A673 (cell line): ENCODE results near the gene CEACAM18. TPM values are rescaled to one million over a fixed set of nuclear protein-coding genes. Genes with fewer than 3 reads are reported as not detected.

Experiments
- Bru-seq: library from RNA; stranded (reverse); fragments of 400-500 nt; gene quantifications from one replicate; lab custom pipeline; 2021; lab: Mats Ljungman, UMichigan
- BruChase-seq, 2 experiments: library from RNA; stranded (reverse); fragments of 400-500 nt; gene quantifications; one replicate each; lab custom pipeline; 2021; lab: Mats Ljungman, UMichigan
- BruUV-seq: library from RNA; stranded (reverse); fragments of 400-500 nt; replicated peaks from 2 replicates; lab custom pipeline; 2021; lab: Mats Ljungman, UMichigan
- CTCF ChIA-PET: fragments of 300-600 bp; sonication (Branson Sonifier 250); formaldehyde crosslinking; loops from one replicate; lab custom pipeline; 2022; ENCODE audit warnings: antibody characterized with exemption; lab: Charles Lee
- POLR2A ChIA-PET: fragments of 300-600 bp; sonication (Branson Sonifier 250); formaldehyde crosslinking; loops from one replicate; lab custom pipeline; 2022; ENCODE audit warnings: antibody characterized with exemption; ENCODE audit not compliant: low non-redundant PET; lab: Charles Lee
- DNase-seq: peaks from one replicate; pipeline ENCODE4 v3.0.0-alpha.2; 2015; ENCODE audit warnings: low spot score
- H3K27ac ChIP-seq: fragments of 200-600 bp; sonication (generic); 2 replicates; pipeline ENCODE4 v1.5.1; 2016; ENCODE audit warnings: mixed run types, low read depth, mild to moderate bottlenecking, mixed read lengths, antibody characterized with exemption, low read length; ENCODE audit not compliant: poor library complexity, severe bottlenecking
- H3K27me3 ChIP-seq: fragments of 200-600 bp; sonication (generic); replicated peaks from 2 replicates; pipeline ENCODE4 v1.6.1; 2017; ENCODE audit warnings: mixed run types, low read depth, mild to moderate bottlenecking, mixed read lengths, antibody characterized with exemption, low read length; ENCODE audit not compliant: insufficient read depth, poor library complexity
- H3K36me3 ChIP-seq: fragments of 200-600 bp; sonication (generic); 2 replicates; pipeline ENCODE4 v1.6.1; 2016; ENCODE audit warnings: mixed run types, mild to moderate bottlenecking, mixed read lengths, antibody characterized with exemption, low read length; ENCODE audit not compliant: insufficient read depth, poor library complexity, severe bottlenecking
- H3K4me1 ChIP-seq: fragments of 200-600 bp; sonication (generic); 2 replicates; pipeline ENCODE4 v1.6.1; 2017; ENCODE audit warnings: mixed run types, mild to moderate bottlenecking, mixed read lengths, antibody characterized with exemption, low read length; ENCODE audit not compliant: insufficient read depth, poor library complexity, severe bottlenecking
- H3K4me3 ChIP-seq: fragments of 200-600 bp; sonication (generic); 2 replicates; pipeline ENCODE4 v1.5.1; 2016; ENCODE audit warnings: low read depth, mixed run types, mild to moderate bottlenecking, mixed read lengths, low read length; ENCODE audit not compliant: poor library complexity, severe bottlenecking
- H3K9me3 ChIP-seq: fragments of 200-600 bp; sonication (generic); 2 replicates; pipeline ENCODE4 v1.6.1; 2016; ENCODE audit warnings: mixed run types, low read depth, mild to moderate bottlenecking, mixed read lengths, antibody characterized with exemption, low read length; ENCODE audit not compliant: poor library complexity, severe bottlenecking
- CTCF ChIP-seq: fragments of 300-800, 200-600 bp; sonication (generic); conservative IDR thresholded peaks from 2 replicates; pipeline ENCODE4 v1.5.1; 2017; ENCODE audit warnings: low read depth, mild to moderate bottlenecking, antibody characterized with exemption, low read length, moderate library complexity, mixed read lengths
- EZH2 ChIP-seq: fragments of 200-600 bp; sonication (generic); IDR thresholded peaks from 2 replicates; pipeline ENCODE4 v1.6.1; 2017; ENCODE audit warnings: borderline replicate concordance, low read depth, mild to moderate bottlenecking, mixed read lengths, antibody characterized with exemption, low read length; ENCODE audit not compliant: poor library complexity, severe bottlenecking
- intact Hi-C: fragments of 100-400 bp; cut with micrococcal nuclease; formaldehyde crosslinking; loops from one replicate; pipeline ENCODE4 v1.10.0; 2022; ENCODE audit not compliant: unreplicated experiment
- long read RNA-seq: library from polyadenylated mRNA; stranded (forward); transcript quantifications from one replicate; pipeline ENCODE4 v2.0.0, GENCODE V29; 2022
- total RNA-seq: library from RNA; stranded (reverse); gene quantifications from 2 replicates; pipeline ENCODE4 v1.2.3, GENCODE V29; 2021

The CEACAM18 gene
- total RNA-seq (not detected in 2 replicates), Bru-seq, nascent RNA (not detected), BruChase-seq, experiment 1, labeled RNA remaining after a 2-hour chase (not detected), BruChase-seq, experiment 2, labeled RNA remaining after a 6-hour chase (not detected)
- long read RNA-seq = 0 reads

DNA sequence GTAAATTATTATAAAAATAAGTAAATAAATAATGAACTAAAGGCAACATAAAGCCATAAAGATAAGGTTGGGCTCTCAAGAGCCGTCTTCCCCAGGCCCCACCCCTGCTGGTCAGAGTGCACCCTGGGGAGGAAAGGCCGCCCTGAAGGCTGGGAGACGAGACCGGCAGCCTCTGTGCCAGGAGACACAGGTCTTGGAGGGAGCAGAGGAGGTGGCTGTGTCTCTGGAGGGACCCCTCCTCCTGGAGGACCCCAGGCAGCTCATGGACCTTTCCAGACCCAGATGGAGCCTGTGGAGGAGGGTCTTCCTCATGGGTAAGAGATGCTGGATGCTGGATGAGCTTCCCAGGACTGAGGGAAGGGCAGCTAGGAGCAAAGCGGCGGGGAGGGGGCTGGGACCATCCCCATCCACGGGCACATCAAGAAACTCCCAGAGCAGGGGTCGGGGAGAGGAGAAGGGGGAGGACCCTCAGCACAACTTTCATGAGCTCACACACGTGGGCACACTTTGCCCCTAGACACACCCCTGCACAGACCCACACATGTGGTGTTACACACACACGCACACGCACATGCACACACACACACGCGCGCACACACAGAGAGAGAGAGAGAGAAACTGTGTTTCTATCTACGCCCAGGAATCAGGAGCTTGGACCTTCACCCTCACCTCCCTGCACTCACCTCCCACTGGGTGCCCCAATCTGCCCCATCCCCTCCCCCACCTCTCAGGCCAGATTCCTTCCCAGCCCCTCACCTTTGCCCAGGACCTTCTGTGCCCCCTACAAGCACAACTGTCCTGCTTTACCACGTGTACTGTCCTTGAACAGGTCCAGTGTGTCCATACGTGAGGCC lies at the start of gene CEACAM18:
TSS of gene CEACAM18 (plus strand) at position 159 of the 854 bp plus-strand sequence.
- intact Hi-C loops = loop anchor here (10.0 kb wide), 1 partner anchor 326 kb away; no protein-coding TSS in a partner anchor
- H3K27ac ChIP-seq = no peak within 1 kb of the TSS
- CTCF ChIA-PET = no interaction called here

GRCh38 chr19:51430221-51430620 lies 48.1 kb upstream of the CEACAM18 start:
- no peak overlapping the region for H3K27ac ChIP-seq
- BruUV-seq = no TSS peak
- peaks cover 57% of the 10 kb centered on the region for H3K27me3 ChIP-seq
- POLR2A ChIA-PET = no interaction called here
- H3K36me3 ChIP-seq = no peaks in the 10 kb centered on the region
- H3K4me3 ChIP-seq = no peak overlapping the region
- TF ChIP-seq CTCF (no peak), EZH2 (no peak)
- intact Hi-C loops = no loop called here
- H3K9me3 ChIP-seq = no peaks in the 10 kb centered on the region
- CTCF ChIA-PET = no interaction called here
- no peaks in the 10 kb centered on the region for H3K4me1 ChIP-seq
- DNase-seq = no peak

More for the DNA sequence above, at the start of gene CEACAM18:
- peaks cover 47% of the 10 kb centered on the region for H3K27me3 ChIP-seq
- H3K9me3 ChIP-seq = no peaks in the 10 kb centered on the region
- POLR2A ChIA-PET = no interaction called here
- no peaks in the 10 kb centered on the region for H3K4me1 ChIP-seq
- TF ChIP-seq EZH2 = no peak
- TF ChIP-seq CTCF = no peak
- DNase-seq = no peak
- no peaks in the 10 kb centered on the region for H3K36me3 ChIP-seq
- no TSS peak for BruUV-seq
- no peak within 1 kb of the TSS for H3K4me3 ChIP-seq

GRCh38 chr19:51431124-51431523 lies 47.2 kb upstream of the CEACAM18 start:
- BruUV-seq = no TSS peak

More at GRCh38 chr19:51431124-51431523, 47.2 kb upstream of the CEACAM18 start:
- Histone ChIP-seq H3K27ac (no peak overlapping the region), H3K27me3 (peaks cover 60% of the 10 kb centered on the region), H3K4me1 (no peaks in the 10 kb centered on the region), H3K9me3 (no peaks in the 10 kb centered on the region), H3K4me3 (no peak overlapping the region), H3K36me3 (no peaks in the 10 kb centered on the region)
- TF ChIP-seq CTCF = no peak
- TF ChIP-seq EZH2 = no peak
- DNase-seq = no peak
- intact Hi-C loops = no loop called here
- CTCF ChIA-PET = no interaction called here
- POLR2A ChIA-PET = no interaction called here
